ENCODE results near the gene AFG1L. TPM values are rescaled to one million over a fixed set of nuclear protein-coding genes. Genes with fewer than 3 reads are reported as not detected.
"Not testable (repeated sequence)": the region's sequence is repeated elsewhere in the genome, so short reads cannot be mapped to it uniquely, and the experiment has no call there.

AFG1L gene
- total RNA-seq, 1 experiment from 2014 or later = 5.9 TPM

- Histone ChIP-seq H3K27me3 (ENCODE audit: control insufficient read depth, insufficient read depth, low read length) (no peaks in the 10 kb centered on the region), H3K36me3 (replicated peaks; ENCODE audit: control insufficient read depth, insufficient read depth, low read length) (no peaks in the 10 kb centered on the region; the same call in 1 of the 2 replicates), H3K4me3 (ENCODE audit: insufficient read depth, low read depth, low read length) (no peak overlapping the region)
- DNase-seq = no peak
Measured at GRCh38 chr6:108355120-108355519, 60.3 kb downstream of the AFG1L start.

DNA sequence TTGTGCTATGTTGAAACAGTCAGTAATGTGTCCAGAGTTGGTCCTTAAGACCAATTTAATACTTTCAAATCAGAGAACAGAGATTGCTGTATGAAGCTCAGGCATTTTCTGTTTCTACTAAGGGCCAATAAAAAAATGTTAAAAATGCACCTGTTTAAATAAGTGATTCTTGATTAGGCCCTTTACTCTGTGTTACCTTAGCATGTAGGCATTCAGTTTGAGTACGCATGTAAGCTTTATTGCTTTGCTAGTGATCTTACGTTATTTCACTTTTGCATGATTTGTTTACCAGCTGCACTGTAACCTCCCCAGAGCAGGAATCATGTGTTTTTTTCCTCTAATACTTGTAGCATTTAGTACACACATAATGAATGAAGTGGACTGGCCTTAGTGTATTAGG lies 61.0 kb downstream of the AFG1L start:
- no peak for DNase-seq
- Histone ChIP-seq H3K27me3 (ENCODE audit: control insufficient read depth, insufficient read depth, low read length) (no peaks in the 10 kb centered on the region), H3K36me3 (replicated peaks; ENCODE audit: control insufficient read depth, insufficient read depth, low read length) (no peaks in the 10 kb centered on the region; the same call in 1 of the 2 replicates), H3K4me3 (ENCODE audit: insufficient read depth, low read depth, low read length) (no peak overlapping the region)

GRCh38 chr6:108359901-108360882 lies 65.3 kb downstream of the AFG1L start:
- Histone ChIP-seq H3K27me3 (ENCODE audit: control insufficient read depth, insufficient read depth, low read length) (no peaks in the 10 kb centered on the region), H3K4me3 (ENCODE audit: insufficient read depth, low read depth, low read length) (no peak overlapping the region), H3K36me3 (replicated peaks; ENCODE audit: control insufficient read depth, insufficient read depth, low read length) (no peaks in the 10 kb centered on the region; the same call in 1 of the 2 replicates)
- peak; percentile 10 for DNase-seq

DNA sequence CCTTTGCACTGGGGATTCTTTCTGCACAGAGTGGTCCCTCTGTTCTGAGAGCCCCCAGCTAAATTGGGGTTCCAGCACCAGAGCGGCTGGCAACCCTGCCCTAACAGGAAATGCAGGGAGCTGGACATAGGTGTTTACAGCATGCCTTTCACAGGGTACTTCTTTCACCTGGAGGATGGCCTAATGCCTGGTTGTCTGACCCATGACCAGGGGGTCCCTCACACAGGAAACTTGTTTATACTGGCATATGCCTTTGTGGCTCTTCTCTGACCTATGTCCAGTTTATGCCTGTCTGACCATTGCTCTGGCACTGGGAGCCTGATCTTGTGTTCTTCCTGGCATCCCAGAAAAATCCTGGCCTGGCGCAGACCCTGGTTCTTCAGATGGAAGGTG lies 66.1 kb downstream of the AFG1L start:
- no peaks in the 10 kb centered on the region; the same call in 1 of the 2 replicates for H3K36me3 ChIP-seq (replicated peaks; ENCODE audit: control insufficient read depth, insufficient read depth, low read length)
- no peak for DNase-seq
- no peaks in the 10 kb centered on the region for H3K27me3 ChIP-seq (ENCODE audit: control insufficient read depth, insufficient read depth, low read length)
- H3K4me3 ChIP-seq (ENCODE audit: insufficient read depth, low read depth, low read length) = no peak overlapping the region

DNA sequence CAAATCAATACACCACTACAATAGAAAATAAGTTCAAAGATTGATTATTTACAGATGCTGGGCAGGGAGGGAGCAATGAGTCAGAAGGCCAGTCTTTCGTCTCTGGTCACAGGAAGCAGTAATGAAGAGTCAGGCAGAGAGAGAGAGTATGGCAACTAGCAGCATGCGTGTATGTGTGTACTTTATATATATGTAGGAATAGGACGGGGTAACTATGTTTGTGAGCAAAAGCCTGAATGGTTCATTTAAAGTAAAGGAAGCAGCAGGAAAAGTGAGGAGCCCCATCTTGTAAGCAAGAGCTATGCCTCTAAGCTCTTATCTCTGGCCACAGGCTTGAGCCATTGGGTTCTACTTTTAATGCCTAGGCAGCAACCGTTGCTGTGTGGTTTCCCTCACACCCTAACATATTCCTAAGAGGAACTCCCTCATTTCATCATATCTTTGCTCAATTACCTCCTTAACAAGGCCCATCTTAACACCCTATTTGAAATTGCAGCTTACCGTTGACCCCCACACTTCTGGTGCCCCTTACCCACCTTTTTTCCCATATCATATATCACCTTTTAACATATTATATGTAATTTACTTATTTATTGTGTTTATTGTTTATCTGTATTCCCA lies 66.6 kb downstream of the AFG1L start:
- Histone ChIP-seq H3K27me3 (ENCODE audit: control insufficient read depth, insufficient read depth, low read length) (no peaks in the 10 kb centered on the region), H3K36me3 (replicated peaks; ENCODE audit: control insufficient read depth, insufficient read depth, low read length) (no peaks in the 10 kb centered on the region; the same call in 1 of the 2 replicates), H3K4me3 (ENCODE audit: insufficient read depth, low read depth, low read length) (no peak overlapping the region)
- no peak for DNase-seq

GRCh38 chr6:108362455-108362854 lies 67.6 kb downstream of the AFG1L start:
- Histone ChIP-seq H3K4me3 (ENCODE audit: insufficient read depth, low read depth, low read length) (no peak overlapping the region), H3K27me3 (ENCODE audit: control insufficient read depth, insufficient read depth, low read length) (no peaks in the 10 kb centered on the region), H3K36me3 (replicated peaks; ENCODE audit: control insufficient read depth, insufficient read depth, low read length) (no peaks in the 10 kb centered on the region)
- DNase-seq = no peak

DNA sequence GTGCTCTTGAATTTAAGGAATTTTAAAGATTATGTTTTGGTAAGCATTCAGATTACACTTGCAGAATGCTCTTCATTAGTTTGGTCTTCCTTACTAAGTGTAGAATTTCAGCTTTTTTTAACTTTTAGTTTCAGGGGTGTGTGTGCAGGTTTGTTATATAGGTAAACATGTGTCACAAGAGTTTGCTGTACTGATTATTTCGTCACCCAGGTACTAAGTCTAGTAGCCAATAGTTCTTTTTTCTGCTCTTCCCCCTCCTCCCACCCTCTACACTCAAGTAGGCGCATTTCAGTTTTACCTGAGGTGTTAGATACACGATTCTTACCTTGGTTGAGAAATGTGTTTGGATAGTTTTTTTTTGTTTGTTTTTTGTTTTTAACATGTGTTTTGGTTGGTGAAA lies 68.3 kb downstream of the AFG1L start:
- DNase-seq = no peak

DNA sequence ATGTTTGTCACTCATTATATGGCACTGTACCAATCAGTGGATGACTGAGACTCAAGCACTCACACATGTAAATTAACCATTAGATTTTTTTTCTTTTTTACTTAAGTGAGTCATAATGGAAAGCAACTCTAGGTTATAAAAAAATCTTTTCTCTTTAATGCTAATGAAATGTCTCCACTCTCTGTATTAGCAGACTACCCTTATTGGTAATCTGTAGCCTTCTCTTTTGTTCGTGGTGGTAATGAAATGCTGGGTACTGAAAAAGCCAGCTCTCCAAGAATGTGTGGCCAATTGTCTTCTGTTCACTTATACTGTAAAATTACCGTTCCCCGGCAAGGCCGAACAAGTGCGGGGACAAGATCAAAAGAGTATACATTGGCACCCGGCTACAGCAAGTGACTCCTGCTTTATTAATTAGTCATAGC lies 69.0 kb downstream of the AFG1L start:
- no peak for DNase-seq
- Histone ChIP-seq H3K4me3 (ENCODE audit: insufficient read depth, low read depth, low read length) (no peak overlapping the region), H3K36me3 (replicated peaks; ENCODE audit: control insufficient read depth, insufficient read depth, low read length) (no peaks in the 10 kb centered on the region)

More for the DNA sequence above, 68.3 kb downstream of the AFG1L start:
- no peaks in the 10 kb centered on the region for H3K36me3 ChIP-seq (replicated peaks; ENCODE audit: control insufficient read depth, insufficient read depth, low read length)
- no peak overlapping the region for H3K4me3 ChIP-seq (ENCODE audit: insufficient read depth, low read depth, low read length)
- no peaks in the 10 kb centered on the region for H3K27me3 ChIP-seq (ENCODE audit: control insufficient read depth, insufficient read depth, low read length)

DNA sequence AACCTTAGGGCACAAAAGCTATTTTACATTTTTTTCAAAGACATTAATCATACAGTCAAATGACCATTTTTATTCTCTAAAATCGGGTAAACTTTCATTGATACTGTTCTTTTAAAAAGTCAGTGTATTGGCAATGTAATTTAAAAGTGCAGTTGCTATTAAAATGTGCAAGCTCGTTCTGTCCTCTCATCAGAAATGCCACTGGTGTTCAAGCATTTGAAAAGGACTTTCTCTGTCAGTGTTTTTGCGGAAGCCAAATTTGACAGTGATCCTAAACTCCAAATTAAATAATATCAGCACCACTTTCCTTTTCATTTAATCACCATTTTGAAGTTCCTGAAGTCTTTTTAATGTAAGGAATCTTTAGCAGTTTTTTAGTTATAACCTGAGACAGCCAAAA lies 69.6 kb downstream of the AFG1L start:
- Histone ChIP-seq H3K27me3 (ENCODE audit: control insufficient read depth, insufficient read depth, low read length) (no peaks in the 10 kb centered on the region), H3K4me3 (ENCODE audit: insufficient read depth, low read depth, low read length) (no peak overlapping the region), H3K36me3 (replicated peaks; ENCODE audit: control insufficient read depth, insufficient read depth, low read length) (no peaks in the 10 kb centered on the region)
- no peak for DNase-seq

More for the DNA sequence above, 69.0 kb downstream of the AFG1L start:
- H3K27me3 ChIP-seq (ENCODE audit: control insufficient read depth, insufficient read depth, low read length) = no peaks in the 10 kb centered on the region

GRCh38 chr6:108365478-108365877 lies 70.6 kb downstream of the AFG1L start:
- no peak for DNase-seq
- Histone ChIP-seq H3K27me3 (ENCODE audit: control insufficient read depth, insufficient read depth, low read length) (no peaks in the 10 kb centered on the region), H3K4me3 (ENCODE audit: insufficient read depth, low read depth, low read length) (no peak overlapping the region), H3K36me3 (replicated peaks; ENCODE audit: control insufficient read depth, insufficient read depth, low read length) (no peaks in the 10 kb centered on the region)

DNA sequence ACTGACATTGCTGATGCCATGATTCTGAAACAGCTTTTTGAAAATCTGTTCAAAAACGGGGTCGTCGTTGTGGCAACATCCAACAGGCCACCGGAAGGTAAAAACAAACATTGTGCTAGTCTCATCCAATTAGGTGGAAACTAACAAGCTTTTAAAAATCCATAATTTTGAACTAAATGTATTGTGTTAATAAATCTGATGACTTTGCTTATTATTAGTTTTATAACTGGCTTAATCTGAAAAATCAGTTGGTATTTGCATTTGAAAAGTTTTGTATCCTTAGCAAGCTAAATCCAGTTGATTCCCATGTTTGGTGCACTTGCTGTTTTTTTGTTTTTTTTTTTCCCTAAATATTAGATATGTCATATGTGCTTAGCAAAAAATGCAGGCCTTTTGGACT lies 71.4 kb downstream of the AFG1L start:
- H3K27me3 ChIP-seq (ENCODE audit: control insufficient read depth, insufficient read depth, low read length) = no peaks in the 10 kb centered on the region
- no peak overlapping the region for H3K4me3 ChIP-seq (ENCODE audit: insufficient read depth, low read depth, low read length)
- H3K36me3 ChIP-seq (replicated peaks; ENCODE audit: control insufficient read depth, insufficient read depth, low read length) = no peaks in the 10 kb centered on the region
- no peak for DNase-seq

DNA sequence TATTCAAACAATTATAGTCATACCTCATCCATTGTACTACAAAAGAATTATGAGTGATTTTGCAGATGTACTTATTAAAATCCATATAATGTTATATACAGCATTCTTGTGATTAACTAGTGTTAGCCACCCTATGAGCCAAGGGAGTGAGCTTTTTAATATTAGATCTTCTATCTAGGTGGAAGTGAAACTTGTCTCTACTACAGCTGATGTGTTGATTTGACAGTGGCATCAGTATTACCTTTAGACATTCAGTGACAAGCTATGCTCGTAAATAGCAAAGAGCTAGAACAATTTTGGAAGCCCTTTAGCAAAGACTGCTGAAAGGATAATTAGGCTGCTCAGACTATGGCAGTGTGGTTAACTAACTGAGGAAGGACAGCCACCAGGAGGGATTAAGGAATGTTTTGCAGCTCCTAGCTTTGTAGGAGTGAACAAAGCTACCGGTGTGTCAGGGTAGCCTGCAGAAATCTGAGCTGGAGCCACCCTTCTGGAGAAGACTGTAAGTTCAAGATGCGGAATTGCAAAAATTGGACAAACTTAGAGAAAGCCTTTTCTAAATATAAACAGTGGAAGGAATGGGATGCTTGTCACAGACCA lies 73.7 kb downstream of the AFG1L start:
- DNase-seq = no peak
- Histone ChIP-seq H3K36me3 (replicated peaks; ENCODE audit: control insufficient read depth, insufficient read depth, low read length) (no peaks in the 10 kb centered on the region), H3K4me3 (ENCODE audit: insufficient read depth, low read depth, low read length) (no peak overlapping the region), H3K27me3 (ENCODE audit: control insufficient read depth, insufficient read depth, low read length) (no peaks in the 10 kb centered on the region)

GRCh38 chr6:108380876-108381275 lies 86.0 kb downstream of the AFG1L start:
- no peaks in the 10 kb centered on the region for H3K36me3 ChIP-seq (replicated peaks; ENCODE audit: control insufficient read depth, insufficient read depth, low read length)
- DNase-seq = no peak
- no peak overlapping the region for H3K4me3 ChIP-seq (ENCODE audit: insufficient read depth, low read depth, low read length)
- no peaks in the 10 kb centered on the region for H3K27me3 ChIP-seq (ENCODE audit: control insufficient read depth, insufficient read depth, low read length)

GRCh38 chr6:108383981-108384380 lies 89.1 kb downstream of the AFG1L start:
- H3K4me3 ChIP-seq (ENCODE audit: insufficient read depth, low read depth, low read length) = no peak overlapping the region
- no peaks in the 10 kb centered on the region for H3K27me3 ChIP-seq (ENCODE audit: control insufficient read depth, insufficient read depth, low read length)
- DNase-seq = no peak
- H3K36me3 ChIP-seq (replicated peaks; ENCODE audit: control insufficient read depth, insufficient read depth, low read length) = no peaks in the 10 kb centered on the region

- DNase-seq; H3K4me3 ChIP-seq (ENCODE audit: insufficient read depth, low read depth, low read length); H3K27me3 ChIP-seq (ENCODE audit: control insufficient read depth, insufficient read depth, low read length); H3K36me3 ChIP-seq (replicated peaks; ENCODE audit: control insufficient read depth, insufficient read depth, low read length): not testable (repeated sequence)
Measured at GRCh38 chr6:108389190-108389589, 94.3 kb downstream of the AFG1L start.
